LNCAP (cell line): Measurements from ENCODE around the gene RHBDD3.

ENCODE experiments used
- CTCF ChIP-seq: fragments of 450-650 bp; IDR thresholded peaks from 2 replicates; pipeline ENCODE4 v1.5.1; 2017; ENCODE audit warnings: mild to moderate bottlenecking

The RHBDD3 gene

GRCh38 chr22:29270475-29271271 is 2.9 kb upstream of the RHBDD3 start:
- no peak for TF ChIP-seq CTCF

DNA sequence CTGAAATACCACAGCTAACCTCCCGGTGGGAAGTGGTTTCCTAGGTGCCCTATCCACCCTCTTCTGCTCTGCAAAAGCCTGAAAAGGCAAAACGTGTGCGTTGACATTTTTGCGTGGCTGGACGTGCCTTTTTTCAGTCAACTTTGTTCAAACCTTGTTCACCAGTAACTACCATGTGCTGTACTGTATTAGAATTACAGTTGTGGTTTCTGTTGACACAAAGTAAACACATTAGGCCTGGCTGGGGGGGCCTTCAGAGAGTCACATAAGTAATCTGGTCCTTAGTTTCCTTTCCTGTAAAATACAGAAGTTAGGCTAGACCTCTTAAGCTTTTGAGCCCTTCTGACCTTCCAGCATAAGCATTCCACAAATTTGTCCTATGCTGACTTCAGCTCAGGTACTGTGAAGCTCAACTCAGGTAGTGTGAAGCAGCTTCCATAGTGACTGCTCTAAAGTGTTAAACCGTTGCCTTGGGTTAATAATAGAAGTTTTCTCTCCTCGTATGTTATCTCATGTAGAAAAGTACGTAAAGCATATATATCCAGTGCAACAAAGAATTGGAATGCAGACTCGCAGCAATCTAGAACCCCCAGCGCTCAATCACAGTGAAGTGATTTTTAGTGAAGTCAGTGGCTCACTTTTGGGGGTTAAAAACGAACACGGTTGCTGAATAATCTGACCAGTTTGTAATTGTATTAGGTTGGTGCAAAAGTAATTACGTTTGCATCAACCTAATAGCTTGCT is 2.1 kb upstream of the RHBDD3 start:
- no peak for TF ChIP-seq CTCF

DNA sequence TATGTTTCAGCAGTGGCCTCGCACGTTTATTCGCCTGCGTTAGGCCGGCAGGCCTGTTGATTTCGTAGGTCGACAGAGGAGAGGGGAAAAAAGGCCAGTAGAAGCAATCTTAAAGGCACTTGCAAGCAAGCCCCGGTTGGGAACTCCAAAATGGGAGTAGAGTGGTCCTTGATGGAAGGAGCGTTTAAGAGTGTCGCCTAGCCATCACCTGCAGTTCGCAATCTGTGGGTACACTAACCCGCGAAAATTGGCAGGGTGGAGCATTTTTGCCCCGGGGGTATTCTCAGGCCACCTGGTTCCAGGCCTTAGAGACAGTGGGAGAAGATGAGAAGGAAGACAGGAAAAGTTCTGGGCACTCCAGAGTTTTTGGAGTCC is 1.4 kb upstream of the RHBDD3 start:
- TF ChIP-seq CTCF, result no peak

- TF ChIP-seq CTCF, result no peak
These were observed 889 bp upstream of the RHBDD3 start for GRCh38 chr22:29268511-29269229.

DNA sequence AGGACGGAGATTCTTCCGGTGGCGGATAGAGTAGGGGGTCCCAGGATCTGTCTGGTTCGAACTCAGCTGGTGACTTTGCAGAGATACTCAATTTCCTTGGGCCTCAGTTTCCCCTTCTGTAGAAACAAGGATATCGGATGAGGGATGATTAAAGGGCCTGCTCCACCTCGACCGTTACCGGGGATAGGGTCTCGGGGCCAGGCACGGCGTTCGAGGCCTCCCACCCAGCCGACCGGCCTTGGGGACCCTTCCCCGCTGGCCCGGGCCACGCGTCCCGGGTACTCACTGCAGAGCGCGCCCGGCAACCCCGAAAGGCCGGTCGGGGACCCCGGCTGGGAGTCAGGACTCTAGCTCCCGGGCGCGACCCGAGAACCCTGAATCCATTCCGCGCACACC is 321 bp downstream of the RHBDD3 start:
- TF ChIP-seq CTCF, result no peak

GRCh38 chr22:29266564-29267461 is 968 bp downstream of the RHBDD3 start:
- no peak for TF ChIP-seq CTCF

DNA sequence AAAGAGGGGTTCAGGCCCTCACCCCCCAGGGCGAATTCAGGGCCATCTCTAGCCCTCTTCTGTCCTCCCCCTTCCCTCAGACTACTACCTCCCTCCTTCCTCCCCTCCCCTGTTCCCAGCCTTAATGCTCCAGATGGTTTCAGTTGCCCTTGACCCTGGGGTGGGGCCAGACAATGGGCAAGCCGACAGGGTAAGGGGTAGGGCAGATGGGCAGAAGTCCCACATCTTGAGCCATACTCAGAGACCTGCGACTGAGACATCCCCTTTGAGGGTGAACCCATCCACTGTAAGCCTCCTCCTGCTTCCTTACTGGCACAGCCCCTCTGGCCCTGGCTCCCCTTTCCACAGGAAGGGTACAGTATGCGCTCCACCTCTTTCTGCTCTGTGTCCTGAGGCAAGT is 1.9 kb downstream of the RHBDD3 start:
- TF ChIP-seq CTCF, result no peak
